ENCODE data around the gene FAM228A.
"Not testable (repeated sequence)": the region's sequence is repeated elsewhere in the genome, so short reads cannot be mapped to it uniquely, and the experiment has no call there.

The FAM228A gene

DNA sequence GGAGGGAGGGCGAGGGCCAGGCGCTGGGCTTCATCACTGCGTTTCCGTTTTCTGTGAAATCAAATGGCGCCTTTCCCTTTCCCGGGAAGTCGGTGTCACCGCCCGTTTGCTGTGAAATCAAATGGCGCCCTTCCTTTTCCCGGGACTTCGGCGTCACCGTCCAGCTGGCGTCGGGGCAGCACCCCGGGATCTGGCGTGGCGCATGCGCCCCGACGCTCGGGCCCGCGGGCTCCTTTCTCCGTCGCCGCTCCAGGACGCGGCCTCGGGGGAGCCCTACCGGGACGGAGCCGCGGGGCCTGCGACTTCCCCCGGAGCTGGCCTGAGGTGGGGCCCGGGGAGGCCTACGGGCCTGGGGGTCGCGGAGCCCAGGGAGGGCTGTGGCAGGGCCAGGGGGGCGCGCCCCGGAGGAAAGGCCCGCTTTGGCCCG, at the start of gene FAM228A:
FAM228A (plus strand) TSS at position 203 of the 427 bp plus-strand sequence. CDS start 428 bp downstream, outside the sequence.
- no peak for DNase-seq

DNA sequence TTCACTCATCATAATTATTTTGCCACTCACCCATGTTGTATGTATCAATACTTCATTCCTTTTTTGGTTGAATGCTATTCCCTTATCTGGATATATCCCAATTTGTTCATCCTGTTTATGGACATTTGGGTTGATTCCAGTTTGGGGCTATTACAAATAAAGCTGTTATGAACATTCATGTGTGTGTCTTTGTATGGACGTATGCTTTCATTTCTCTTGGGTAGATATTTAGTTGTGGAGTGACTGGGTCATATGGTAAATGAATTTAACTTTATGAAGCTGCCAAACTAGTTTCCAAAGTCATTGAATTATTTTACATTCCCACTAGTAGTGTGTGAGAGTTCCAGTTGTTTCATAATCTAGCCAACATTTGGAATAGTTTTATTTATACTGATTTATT, 48.9 kb upstream of the FAM228A start:
- DNase-seq: no peak

DNA sequence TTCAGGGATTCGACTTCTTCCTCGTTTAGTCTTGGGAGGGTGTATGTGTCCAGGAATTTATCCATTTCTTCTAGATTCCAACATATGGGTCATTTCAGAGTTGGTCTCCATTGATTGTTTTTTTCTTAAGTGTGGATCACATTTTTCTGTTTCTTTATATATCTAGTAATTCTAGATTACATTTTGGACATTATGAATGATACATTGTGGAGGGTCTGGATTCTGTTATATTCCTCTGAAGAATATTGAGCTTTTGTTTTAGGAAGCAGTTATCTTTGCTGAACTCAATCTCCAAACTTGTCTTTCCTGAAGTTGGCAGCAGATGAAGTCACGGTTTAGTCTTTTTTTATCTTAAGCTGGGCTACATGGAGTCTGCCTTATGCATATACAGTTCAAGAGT, 42.3 kb upstream of the FAM228A start:
- DNase-seq: no peak

DNA sequence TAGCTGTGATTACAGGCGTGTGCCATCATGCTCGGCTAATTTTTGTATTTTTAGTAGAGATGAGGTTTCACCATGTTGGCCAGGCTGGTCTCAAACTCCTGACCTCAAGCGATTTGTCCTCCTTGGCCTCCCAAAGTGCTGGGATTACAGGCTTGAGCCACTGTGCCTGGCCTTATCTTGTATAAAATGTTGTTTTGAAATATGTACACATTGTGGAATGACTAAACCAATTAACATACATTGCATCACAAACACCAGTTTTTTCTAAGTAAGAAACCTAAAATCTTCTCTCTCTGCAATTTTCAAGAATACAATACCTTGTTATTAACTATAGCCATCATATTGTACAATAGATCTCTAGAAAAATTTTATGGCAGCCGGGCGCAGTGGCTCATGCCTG, 34.5 kb upstream of the FAM228A start:
- DNase-seq: not testable (repeated sequence)

DNA sequence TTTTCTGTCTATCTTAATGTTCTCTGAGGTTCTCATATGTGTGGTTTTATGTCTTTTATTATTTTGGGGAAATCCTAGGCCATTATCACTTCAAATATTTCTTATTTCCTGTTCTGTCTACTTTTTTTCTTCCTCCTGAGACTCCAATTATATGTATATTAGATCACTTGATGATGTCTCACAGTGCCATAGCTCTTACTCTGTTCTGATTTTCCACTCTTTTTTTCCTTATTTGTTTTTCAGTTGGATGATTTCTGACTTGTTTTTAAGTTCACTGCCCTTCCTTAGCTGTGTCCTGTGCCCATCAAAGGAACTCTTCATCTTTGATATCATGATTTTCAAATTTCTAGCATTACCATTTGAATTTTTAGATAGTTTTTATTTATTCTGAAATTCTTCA, 27.5 kb upstream of the FAM228A start:
- DNase-seq: no peak

DNA sequence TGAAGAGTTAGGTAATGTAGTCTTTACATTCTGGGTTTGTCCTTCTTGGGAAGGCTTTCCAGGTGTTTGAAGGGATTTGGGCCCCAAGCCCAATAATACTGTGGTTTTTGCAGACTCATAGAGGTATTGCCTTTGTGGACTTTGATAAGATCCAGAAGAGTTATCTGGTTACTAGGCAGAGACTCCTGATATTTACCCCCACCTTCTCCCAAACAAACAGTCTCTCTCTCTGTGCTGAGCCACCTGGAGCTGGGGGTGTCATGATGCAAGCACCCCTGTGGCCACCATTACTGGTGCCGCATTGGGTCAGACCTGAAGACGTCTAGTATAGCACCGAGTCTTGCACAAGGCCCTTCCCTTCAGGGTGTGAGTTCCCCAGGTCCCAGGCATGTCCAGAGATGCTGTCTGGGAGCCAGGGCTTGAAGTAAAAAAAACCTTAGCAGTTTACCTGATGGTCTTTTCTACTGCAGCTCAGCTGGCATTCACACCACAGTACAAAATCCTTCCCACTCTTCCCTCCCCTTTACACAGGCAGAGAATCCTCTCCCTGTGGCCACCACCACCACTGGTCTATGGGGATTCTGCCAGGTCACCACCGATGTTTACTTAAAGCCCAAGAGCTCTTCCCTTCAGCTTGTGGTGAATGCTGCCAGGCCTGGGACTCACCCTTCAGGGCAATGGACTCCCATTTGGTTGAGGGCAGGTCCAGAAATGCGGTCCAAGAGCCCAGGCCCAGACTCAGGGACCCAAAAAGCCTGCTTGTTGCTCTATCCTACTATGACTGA, 22.2 kb upstream of the FAM228A start:
- no peak for DNase-seq

DNA sequence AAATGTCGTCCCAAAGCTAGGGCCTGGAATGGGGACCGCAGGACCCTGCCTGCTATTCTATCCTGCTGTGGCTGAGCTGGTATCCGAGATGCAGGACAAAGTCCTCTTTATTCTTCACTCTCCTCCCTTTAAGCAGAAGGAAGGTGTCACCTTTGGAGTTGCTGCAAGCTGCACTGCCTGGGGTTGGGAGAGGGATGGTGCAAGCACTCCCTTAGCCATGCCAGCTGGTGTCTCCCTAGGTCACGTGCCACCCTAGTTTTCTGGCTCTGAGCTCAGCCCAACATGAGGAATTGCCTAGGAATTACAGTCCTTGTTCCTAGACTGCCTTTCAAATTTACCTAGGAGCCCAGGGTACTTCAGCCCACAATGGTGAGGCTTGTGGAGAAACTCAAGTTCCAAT, 21.4 kb upstream of the FAM228A start:
- DNase-seq: no peak

DNA sequence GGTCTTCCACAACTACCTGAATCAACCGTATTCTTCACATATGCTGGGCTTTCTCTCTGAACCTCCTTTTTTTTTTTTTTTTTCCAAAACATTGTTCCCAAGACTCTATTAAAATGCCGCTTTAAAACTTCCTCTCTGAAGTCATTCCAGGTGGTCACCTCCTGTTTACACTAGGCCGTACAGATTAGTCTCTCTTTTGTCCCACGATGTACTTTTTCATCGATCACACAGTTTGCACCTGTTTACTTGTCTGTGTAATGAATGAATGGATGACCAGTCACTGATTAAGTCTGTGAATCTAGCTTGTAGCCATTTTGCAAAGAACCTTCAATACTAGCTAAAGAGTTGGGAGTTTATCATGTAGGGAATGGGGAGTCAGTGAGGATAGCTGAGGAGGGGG, 16.7 kb upstream of the FAM228A start:
- DNase-seq: no peak

DNA sequence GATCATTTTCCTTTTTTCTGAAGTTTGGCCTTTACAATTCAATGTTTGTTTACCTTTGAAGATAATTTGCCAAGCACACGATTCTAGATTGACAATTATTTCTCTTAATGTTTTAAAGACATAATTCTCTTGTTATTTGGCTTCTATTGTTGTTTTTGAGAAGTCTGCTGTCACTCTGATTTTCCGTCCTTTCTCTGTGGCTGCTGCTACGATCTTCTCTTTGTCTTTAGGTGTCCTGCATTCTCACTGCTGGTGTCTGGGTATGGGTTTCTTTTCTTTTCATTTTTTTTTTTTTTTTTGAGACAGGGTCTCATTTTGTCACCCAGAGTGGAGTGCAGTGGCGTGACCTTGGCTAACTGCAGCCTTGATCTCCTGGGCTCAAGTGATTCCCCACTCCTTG, 15.1 kb upstream of the FAM228A start:
- no peak for DNase-seq

DNA sequence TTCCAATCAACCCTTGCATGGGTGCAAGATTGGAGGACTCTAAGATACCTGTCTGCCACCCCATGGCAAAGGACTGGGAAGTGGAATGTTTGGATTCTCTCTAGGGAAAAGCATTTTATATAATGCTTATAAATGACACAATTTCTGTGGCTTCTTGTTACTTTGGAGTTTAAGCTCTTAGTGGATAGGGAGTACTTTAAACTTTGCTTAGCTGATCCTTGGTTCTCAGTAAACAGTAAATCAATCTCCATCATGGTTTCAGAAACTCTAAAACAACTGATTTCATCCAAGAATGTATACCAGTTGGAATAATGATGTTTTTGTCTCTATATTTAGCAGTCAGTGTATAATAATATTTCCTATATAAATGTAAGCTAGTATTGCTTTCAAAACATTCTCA, 14.1 kb upstream of the FAM228A start:
- no peak for DNase-seq

DNA sequence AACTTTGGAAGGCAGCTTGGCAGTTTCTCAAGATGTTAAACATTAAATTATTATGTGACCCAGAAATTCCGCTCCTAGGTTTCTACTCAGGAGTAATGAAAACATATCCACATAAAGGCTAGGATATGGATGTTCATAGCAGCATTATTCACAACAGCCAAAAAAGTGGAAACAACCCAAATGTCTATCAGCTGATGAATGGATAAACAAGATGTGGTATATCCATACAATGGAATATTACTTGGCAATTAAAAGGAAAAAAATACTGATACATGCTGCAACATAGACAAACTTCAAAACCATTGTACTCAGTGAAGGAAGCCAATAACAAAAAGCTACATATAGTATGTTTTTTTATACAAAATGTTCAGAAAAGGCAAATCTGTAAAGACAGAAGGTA, 12.4 kb upstream of the FAM228A start:
- no peak for DNase-seq

DNA sequence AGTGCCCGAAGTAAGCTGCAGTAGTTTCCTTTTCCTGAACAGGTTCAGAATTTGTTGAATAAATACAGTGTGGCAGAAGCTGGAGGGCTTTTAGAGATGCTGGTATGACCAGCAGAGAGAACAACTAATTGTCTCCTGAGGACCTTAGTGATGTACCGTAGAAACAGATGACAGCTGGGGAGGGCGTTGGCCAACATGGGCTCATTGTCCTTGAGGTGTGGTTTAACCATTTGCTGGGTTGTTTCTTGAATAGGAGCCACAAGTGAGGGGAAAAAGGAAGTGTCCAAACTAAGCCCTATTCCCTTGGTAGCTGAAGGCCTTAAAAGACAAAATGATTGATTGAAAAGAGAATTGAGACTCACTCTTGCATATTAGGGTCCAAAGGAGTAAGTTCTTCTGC, 11.7 kb upstream of the FAM228A start:
- DNase-seq: peak; percentile 12

DNA sequence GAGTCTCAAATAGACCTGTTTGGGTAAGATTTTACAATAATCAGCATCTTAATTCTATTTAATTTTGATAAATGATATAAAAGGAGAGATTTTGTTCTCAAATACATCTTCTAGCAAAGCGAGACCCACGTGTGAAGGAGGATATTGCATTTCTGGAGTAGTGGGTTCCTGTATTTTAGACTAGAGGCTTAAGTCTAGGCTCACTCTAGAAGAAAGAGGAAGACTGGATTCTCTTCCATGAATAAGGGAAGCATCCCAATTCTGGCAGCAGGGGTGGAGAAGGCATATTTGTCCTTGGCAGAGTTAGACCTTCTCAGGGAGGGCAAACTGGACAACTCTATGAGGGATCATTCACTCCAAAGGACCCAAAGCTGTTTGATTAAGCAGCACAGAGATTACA, 11.3 kb upstream of the FAM228A start:
- no peak for DNase-seq

DNA sequence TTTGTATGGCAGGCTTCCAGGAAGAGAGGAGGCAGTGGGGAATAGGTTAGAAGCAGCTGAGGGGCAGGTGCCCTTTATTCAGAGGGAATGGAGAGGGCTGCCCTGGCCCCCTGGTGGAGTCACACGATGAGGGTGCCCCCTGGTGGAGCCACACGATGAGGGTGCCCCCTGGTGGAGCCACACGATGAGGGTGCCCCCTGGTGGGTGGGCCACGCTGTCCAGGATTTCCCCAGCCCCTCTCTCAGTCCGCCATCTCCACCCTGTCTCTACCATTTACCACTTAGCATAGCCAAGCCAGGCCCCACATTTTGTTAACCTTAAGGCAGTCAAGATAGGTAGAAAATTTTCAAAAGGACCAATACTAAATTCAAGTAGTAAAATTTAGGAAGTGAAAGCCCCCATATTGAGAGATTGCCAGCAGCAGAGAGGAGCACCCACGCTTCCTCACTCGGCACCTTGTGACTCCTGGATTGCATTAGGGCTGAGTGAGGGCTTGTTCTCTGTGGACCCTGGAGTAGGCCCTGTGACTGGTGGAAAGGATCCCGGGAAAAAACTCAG, 10.4 kb upstream of the FAM228A start:
- peak; percentile 64 for DNase-seq

DNA sequence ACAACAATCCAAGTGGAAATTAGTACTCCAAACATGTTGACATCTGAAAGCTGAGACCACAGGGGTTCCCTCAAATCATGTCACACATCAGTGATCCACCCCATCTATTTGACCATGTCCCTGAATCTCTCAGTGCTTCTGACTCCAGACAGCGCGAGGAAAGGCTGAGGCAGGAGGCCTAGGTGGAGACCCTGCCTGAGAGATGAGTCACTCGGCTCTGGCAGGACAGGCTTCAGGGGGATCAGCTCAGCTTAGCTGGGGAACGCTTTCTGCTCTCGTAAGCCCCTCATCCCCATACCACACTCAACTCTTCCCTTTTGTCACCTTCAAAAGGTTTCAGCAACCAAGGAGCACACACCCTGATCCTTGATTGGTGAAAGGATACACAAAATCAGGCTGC, 5.8 kb upstream of the FAM228A start:
- DNase-seq: no peak

DNA sequence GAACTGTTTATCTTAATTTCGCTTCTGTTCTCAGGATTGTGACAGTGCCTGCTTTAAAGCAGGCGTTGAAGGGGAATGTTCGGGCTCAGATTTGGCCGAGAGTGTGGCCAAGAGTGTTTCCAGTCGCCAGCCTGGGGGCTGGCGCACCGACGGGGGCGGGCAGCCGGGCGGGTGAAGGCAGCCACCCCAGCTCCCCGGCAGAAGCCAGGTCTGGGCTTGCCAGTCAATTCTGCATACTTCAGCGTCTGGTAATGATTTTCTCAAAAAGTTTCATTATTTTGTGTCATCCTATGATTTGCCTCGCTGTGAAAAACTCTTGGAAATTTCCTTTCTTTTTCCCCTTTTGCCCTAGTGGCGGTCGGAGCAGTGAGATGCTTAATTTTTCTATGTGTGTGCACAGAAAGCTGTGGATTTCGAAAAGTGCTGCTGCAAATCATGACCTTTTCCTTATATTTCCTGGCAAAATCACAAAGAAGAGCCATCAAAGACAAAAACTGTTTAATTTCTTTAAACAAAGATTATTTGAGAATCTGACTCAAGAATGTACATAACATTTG, 856 bp downstream of the FAM228A start:
- DNase-seq: no peak

DNA sequence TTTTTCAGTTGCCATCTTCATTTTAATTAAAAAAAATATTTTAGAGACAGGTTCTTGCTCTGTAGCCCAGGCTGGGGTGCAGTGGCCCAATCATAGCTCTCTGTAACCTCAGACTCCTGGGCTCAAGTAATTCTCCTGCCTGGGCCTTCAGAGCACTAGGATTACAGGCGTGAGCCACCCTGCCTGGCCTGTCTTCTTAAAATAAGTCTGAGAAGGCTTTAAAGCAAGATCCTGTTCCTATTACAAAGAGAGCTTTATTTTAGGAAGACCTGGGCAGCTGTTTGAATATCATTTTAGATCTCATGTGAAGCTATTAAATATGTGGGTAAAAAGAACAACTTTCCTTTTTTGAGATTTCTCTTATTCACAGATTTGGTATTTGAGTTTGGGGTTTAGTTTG, 1.5 kb downstream of the FAM228A start:
- DNase-seq: no peak

DNA sequence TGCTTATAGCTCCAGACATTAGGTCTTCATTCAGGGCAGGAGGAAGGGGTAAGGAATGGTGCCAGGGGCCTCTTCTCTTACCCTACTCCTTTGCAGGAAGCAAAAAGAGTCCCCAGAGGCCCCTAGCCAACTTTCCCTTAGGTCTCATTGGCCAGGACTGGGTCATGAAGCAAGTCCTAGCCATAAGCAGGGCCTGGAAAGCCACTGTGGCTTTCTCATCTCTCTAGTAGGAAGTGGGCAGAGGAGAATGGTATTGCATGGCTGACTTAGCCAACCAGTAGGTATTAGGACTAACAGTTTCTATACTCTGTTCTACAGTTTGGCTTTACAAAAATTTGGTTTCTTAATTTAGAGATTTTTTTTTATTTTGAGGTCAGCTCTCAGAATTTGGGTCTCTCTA, 4.8 kb downstream of the FAM228A start:
- DNase-seq: peak; percentile 16

DNA sequence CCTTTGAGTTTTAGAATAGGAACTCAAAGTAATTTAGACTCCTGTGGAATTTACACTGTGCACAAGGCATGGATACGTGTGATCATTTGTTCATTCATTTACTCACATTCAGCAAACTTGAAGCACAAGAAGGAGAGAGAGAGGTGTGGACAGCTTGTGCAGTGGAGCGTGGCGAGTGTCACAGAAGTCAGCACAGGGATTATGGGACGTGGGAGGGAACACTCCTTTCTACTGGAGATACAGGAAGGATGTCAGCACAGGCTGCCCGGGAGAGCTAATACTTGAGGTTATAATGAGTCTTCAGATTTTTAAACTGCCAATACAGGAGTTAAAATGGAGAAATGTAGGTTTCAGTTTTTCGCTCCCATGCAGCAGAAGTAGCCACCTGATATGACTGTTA, 7.0 kb downstream of the FAM228A start:
- DNase-seq: no peak

DNA sequence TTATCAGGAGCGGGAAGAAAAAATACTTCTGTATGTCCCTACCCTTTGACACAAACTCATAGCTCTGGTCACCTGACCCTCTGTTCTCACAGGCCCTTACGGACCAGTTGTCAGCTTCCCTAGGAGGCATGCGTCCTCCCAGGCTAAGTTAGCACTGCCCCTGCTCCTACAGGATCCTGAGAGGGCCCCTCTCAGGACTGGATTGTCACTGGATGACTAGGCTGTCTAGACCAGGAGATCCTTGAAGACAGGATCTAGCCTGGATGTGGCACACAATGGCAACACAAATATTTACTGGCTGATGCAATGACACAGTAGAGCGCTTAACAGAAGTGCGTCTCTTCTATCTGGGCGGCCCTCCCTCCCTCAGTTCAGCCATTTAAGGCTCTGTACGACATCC, 7.7 kb downstream of the FAM228A start:
- DNase-seq: no peak

DNA sequence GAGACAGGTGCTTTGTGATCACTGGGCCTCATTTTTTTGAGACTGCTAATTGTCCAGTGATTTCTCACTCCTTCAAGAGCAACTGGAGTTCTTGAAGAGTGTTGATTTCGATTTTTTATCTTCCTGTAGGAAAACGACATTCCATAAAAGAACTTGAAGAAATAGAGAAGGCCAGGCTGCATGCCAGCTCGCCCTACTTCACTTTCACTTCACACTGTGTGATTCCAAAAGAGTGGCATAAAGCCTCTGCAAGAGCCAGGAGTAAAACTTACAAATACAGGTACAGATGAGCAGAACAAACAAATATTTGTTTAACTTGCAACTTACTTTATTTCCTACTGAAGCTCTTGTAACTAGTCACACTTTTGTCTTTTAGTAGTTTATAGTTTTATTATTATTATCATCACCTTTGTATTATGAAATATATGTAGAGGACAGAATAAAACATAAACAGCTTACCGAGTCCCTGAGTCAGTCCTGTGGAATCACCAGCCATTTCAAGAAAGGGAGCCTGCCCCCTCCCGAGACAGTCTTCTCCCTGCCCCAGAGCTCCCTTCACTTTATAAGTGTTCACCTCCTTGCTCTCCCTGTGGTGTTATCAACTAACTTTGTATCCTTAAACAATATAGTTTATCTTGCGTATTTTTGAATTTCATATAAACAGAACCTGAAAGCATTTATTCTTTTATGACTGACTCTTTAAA, 8.7 kb downstream of the FAM228A start:
- DNase-seq: no peak

DNA sequence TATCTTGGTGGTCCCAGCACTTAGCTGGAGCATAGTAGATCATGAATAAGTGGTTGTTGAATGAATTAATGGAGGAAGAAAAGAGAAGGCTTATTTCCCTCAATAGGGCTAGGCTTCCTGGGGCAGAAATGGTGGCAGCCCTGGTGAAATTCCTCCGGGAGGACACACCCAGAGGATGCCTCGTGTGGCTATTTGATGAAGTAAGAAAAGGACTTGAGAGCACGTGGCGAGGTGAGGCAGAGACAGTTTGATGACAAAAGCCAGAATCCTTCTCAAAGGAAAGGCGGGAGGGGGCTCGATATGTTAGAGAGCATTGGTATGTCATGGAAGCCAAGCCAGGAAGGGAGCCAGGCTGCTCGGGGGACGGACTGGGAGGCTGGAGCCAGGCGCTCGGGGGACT, 14.7 kb downstream of the FAM228A start:
- no peak for DNase-seq

DNA sequence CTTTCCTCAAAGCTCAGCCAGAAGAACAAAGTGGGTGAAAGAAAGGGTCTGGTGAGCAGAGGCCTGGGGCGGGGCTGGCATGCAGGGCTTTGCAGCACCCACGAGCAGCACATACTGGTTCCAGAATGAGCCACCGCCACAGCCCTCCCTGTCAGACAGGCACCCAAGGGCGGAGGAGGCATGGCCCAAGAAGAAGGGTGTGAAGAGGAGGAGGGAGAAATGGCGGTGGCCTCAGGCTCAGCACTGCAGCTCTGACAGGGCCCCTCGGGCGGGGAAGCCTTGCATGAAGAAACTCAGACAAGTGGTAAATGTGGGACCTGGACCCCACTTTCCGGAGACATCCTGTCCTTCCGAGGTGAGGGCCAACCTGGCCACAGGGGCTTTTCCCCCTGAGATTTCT, 15.7 kb downstream of the FAM228A start:
- no peak for DNase-seq

DNA sequence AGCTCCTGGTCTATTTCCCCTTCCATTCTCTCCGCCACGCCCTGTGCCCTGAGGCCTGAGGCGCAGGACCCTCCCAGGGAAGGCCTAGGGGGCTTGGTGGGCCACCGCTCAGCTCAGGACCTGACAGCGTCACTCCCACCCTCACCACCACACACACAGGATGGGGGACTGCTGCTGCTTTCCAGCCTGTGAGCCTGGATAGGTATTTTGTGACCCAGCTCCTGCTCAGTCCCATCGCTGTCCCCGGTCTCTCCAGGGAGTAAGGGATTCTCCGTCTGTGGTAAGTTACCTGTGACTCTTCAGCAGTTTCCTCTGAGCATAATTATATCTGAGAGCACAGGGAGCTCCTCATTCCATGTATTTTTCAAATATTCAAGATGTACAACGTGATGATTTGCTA, 16.3 kb downstream of the FAM228A start:
- no peak for DNase-seq

Measured in hematopoietic multipotent progenitor cell treated with erythropoietin and hydrocortisone succinate and interleukin-3 and kit ligand, for 6 days (in vitro differentiated cells).